Measurements from ENCODE around the gene PTCSC3. TPM values are rescaled to one million over a fixed set of nuclear protein-coding genes. Genes with fewer than 3 reads are reported as not detected.
A peak's percentile ranks its signal among the peaks of the same experiment; 100 is the strongest.

The PTCSC3 gene
- total RNA-seq (not detected), polyA plus RNA-seq (not detected)

GRCh38 chr14:36176524-36176923, at the start of gene PTCSC3:
PTCSC3 (minus strand) TSS chr14:36176722.
- H3K4me3 Mint-ChIP-seq: no peak within 1 kb of the TSS

GRCh38 chr14:36226164-36226563, 49.6 kb upstream of the PTCSC3 start:
- no peaks in the 10 kb centered on the region for H3K27me3 ChIP-seq (ENCODE audit: control insufficient read depth, insufficient read depth, low read length)
- Mint-ChIP-seq H3K9me3 (peaks cover 0 to 4% (median 0%) of the 10 kb centered on the region in 7 donors), H3K27me3 (no peaks in the 10 kb centered on the region), H3K4me3 (no peak overlapping the region), H3K27ac (no peak overlapping the region), H3K36me3 (no peaks in the 10 kb centered on the region), H3K4me1 (no peaks in the 10 kb centered on the region)
- no peak for ATAC-seq (ENCODE audit: low read depth in 2 of 2)
- no peaks in the 10 kb centered on the region for H3K36me3 ChIP-seq (ENCODE audit: control insufficient read depth, insufficient read depth, low read length)
- H3K9me3 ChIP-seq (ENCODE audit: control insufficient read depth in 2 of 2, low read length in 2 of 2): no peaks in the 10 kb centered on the region
- H3K4me3 ChIP-seq (ENCODE audit: low read depth, low read length): no peak overlapping the region
- no peak for DNase-seq
- no peaks in the 10 kb centered on the region for H3K4me1 ChIP-seq (ENCODE audit: control insufficient read depth, insufficient read depth, low read length, poor library complexity, severe bottlenecking)
- no peak overlapping the region for H3K27ac ChIP-seq (ENCODE audit: insufficient read depth, low read length, poor library complexity, severe bottlenecking)

More at GRCh38 chr14:36176524-36176923, at the start of gene PTCSC3:
- H3K36me3 Mint-ChIP-seq: no peaks in the 10 kb centered on the region
- Histone ChIP-seq H3K9me3 (ENCODE audit: control insufficient read depth in 2 of 2, low read length in 2 of 2) (no peaks in the 10 kb centered on the region), H3K4me1 (ENCODE audit: control insufficient read depth, insufficient read depth, low read length, poor library complexity, severe bottlenecking) (no peaks in the 10 kb centered on the region), H3K27me3 (ENCODE audit: control insufficient read depth, insufficient read depth, low read length) (no peaks in the 10 kb centered on the region), H3K4me3 (ENCODE audit: low read depth, low read length) (no peak within 1 kb of the TSS), H3K36me3 (ENCODE audit: control insufficient read depth, insufficient read depth, low read length) (no peaks in the 10 kb centered on the region), H3K27ac (ENCODE audit: insufficient read depth, low read length, poor library complexity, severe bottlenecking) (no peak within 1 kb of the TSS)
- no peaks in the 10 kb centered on the region for H3K9me3 Mint-ChIP-seq
- peaks cover 6% of the 10 kb centered on the region for H3K27me3 Mint-ChIP-seq
- H3K4me1 Mint-ChIP-seq: no peaks in the 10 kb centered on the region
- ATAC-seq (ENCODE audit: low read depth in 2 of 2): no peak
- DNase-seq: no peak
- peak within 1 kb of the TSS in 1 of 3 donors; percentile 5 for H3K27ac Mint-ChIP-seq

GRCh38 chr14:36224176-36224575, 47.7 kb upstream of the PTCSC3 start:
- H3K27ac Mint-ChIP-seq: no peak overlapping the region
- Histone ChIP-seq H3K27ac (ENCODE audit: insufficient read depth, low read length, poor library complexity, severe bottlenecking) (no peak overlapping the region), H3K36me3 (ENCODE audit: control insufficient read depth, insufficient read depth, low read length) (no peaks in the 10 kb centered on the region), H3K9me3 (ENCODE audit: control insufficient read depth in 2 of 2, low read length in 2 of 2) (no peaks in the 10 kb centered on the region), H3K27me3 (ENCODE audit: control insufficient read depth, insufficient read depth, low read length) (no peaks in the 10 kb centered on the region), H3K4me3 (ENCODE audit: low read depth, low read length) (no peak overlapping the region), H3K4me1 (ENCODE audit: control insufficient read depth, insufficient read depth, low read length, poor library complexity, severe bottlenecking) (no peaks in the 10 kb centered on the region)
- H3K36me3 Mint-ChIP-seq: no peaks in the 10 kb centered on the region
- no peak overlapping the region for H3K4me3 Mint-ChIP-seq
- no peak for ATAC-seq (ENCODE audit: low read depth in 2 of 2)
- H3K9me3 Mint-ChIP-seq: peaks cover 0 to 4% (median 0%) of the 10 kb centered on the region in 7 donors
- no peaks in the 10 kb centered on the region for H3K27me3 Mint-ChIP-seq
- H3K4me1 Mint-ChIP-seq: no peaks in the 10 kb centered on the region
- DNase-seq: no peak

- no peak overlapping the region for H3K27ac ChIP-seq (ENCODE audit: insufficient read depth, low read length, poor library complexity, severe bottlenecking)
- no peaks in the 10 kb centered on the region for H3K4me1 ChIP-seq (ENCODE audit: control insufficient read depth, insufficient read depth, low read length, poor library complexity, severe bottlenecking)
- no peaks in the 10 kb centered on the region for H3K27me3 ChIP-seq (ENCODE audit: control insufficient read depth, insufficient read depth, low read length)
- no peaks in the 10 kb centered on the region for H3K9me3 ChIP-seq (ENCODE audit: control insufficient read depth in 2 of 2, low read length in 2 of 2)
- ATAC-seq (ENCODE audit: low read depth in 2 of 2) (no peak), DNase-seq (no peak)
- no peak overlapping the region for H3K4me3 ChIP-seq (ENCODE audit: low read depth, low read length)
- Mint-ChIP-seq H3K36me3 (no peaks in the 10 kb centered on the region), H3K27ac (no peak overlapping the region), H3K4me1 (no peaks in the 10 kb centered on the region), H3K4me3 (no peak overlapping the region), H3K9me3 (peaks cover 0 to 3% (median 0%) of the 10 kb centered on the region in 7 donors), H3K27me3 (no peaks in the 10 kb centered on the region)
- no peaks in the 10 kb centered on the region for H3K36me3 ChIP-seq (ENCODE audit: control insufficient read depth, insufficient read depth, low read length)
Observed at GRCh38 chr14:36223558-36223957, 47.0 kb upstream of the PTCSC3 start.

GRCh38 chr14:36222952-36223468, 46.5 kb upstream of the PTCSC3 start:
- H3K27ac Mint-ChIP-seq: no peak overlapping the region
- no peaks in the 10 kb centered on the region for H3K9me3 Mint-ChIP-seq
- H3K27ac ChIP-seq (ENCODE audit: insufficient read depth, low read length, poor library complexity, severe bottlenecking): no peak overlapping the region
- no peak overlapping the region for H3K4me3 Mint-ChIP-seq
- no peak overlapping the region for H3K4me3 ChIP-seq (ENCODE audit: low read depth, low read length)
- no peaks in the 10 kb centered on the region for H3K4me1 Mint-ChIP-seq
- no peaks in the 10 kb centered on the region for H3K36me3 ChIP-seq (ENCODE audit: control insufficient read depth, insufficient read depth, low read length)
- H3K27me3 ChIP-seq (ENCODE audit: control insufficient read depth, insufficient read depth, low read length): no peaks in the 10 kb centered on the region
- no peak for ATAC-seq (ENCODE audit: low read depth in 2 of 2)
- no peaks in the 10 kb centered on the region for H3K9me3 ChIP-seq (ENCODE audit: control insufficient read depth in 2 of 2, low read length in 2 of 2)
- no peaks in the 10 kb centered on the region for H3K4me1 ChIP-seq (ENCODE audit: control insufficient read depth, insufficient read depth, low read length, poor library complexity, severe bottlenecking)
- H3K27me3 Mint-ChIP-seq: no peaks in the 10 kb centered on the region
- no peak for DNase-seq
- H3K36me3 Mint-ChIP-seq: no peaks in the 10 kb centered on the region

- DNase-seq: no peak
- no peaks in the 10 kb centered on the region for H3K36me3 ChIP-seq (ENCODE audit: control insufficient read depth, insufficient read depth, low read length)
- Mint-ChIP-seq H3K9me3 (no peaks in the 10 kb centered on the region), H3K36me3 (no peaks in the 10 kb centered on the region), H3K4me3 (no peak overlapping the region), H3K27ac (no peak overlapping the region), H3K27me3 (no peaks in the 10 kb centered on the region), H3K4me1 (no peaks in the 10 kb centered on the region)
- no peak overlapping the region for H3K4me3 ChIP-seq (ENCODE audit: low read depth, low read length)
- H3K27ac ChIP-seq (ENCODE audit: insufficient read depth, low read length, poor library complexity, severe bottlenecking): no peak overlapping the region
- H3K9me3 ChIP-seq (ENCODE audit: control insufficient read depth in 2 of 2, low read length in 2 of 2): no peaks in the 10 kb centered on the region
- peaks cover 2% of the 10 kb centered on the region for H3K27me3 ChIP-seq (ENCODE audit: control insufficient read depth, insufficient read depth, low read length)
- no peaks in the 10 kb centered on the region for H3K4me1 ChIP-seq (ENCODE audit: control insufficient read depth, insufficient read depth, low read length, poor library complexity, severe bottlenecking)
- ATAC-seq (ENCODE audit: low read depth in 2 of 2): no peak
Observed at GRCh38 chr14:36222337-36222736, 45.8 kb upstream of the PTCSC3 start.

- ATAC-seq (ENCODE audit: low read depth in 2 of 2) (no peak), DNase-seq (no peak)
- no peak overlapping the region for H3K4me3 Mint-ChIP-seq
- no peaks in the 10 kb centered on the region for H3K36me3 ChIP-seq (ENCODE audit: control insufficient read depth, insufficient read depth, low read length)
- peaks cover 2% of the 10 kb centered on the region for H3K27me3 ChIP-seq (ENCODE audit: control insufficient read depth, insufficient read depth, low read length)
- no peaks in the 10 kb centered on the region for H3K36me3 Mint-ChIP-seq
- no peak overlapping the region for H3K27ac ChIP-seq (ENCODE audit: insufficient read depth, low read length, poor library complexity, severe bottlenecking)
- H3K27me3 Mint-ChIP-seq: no peaks in the 10 kb centered on the region
- no peaks in the 10 kb centered on the region for H3K9me3 Mint-ChIP-seq
- H3K4me3 ChIP-seq (ENCODE audit: low read depth, low read length): no peak overlapping the region
- no peak overlapping the region for H3K27ac Mint-ChIP-seq
- no peaks in the 10 kb centered on the region for H3K4me1 Mint-ChIP-seq
- no peaks in the 10 kb centered on the region for H3K4me1 ChIP-seq (ENCODE audit: control insufficient read depth, insufficient read depth, low read length, poor library complexity, severe bottlenecking)
- H3K9me3 ChIP-seq (ENCODE audit: control insufficient read depth in 2 of 2, low read length in 2 of 2): no peaks in the 10 kb centered on the region
Observed at GRCh38 chr14:36221112-36221511, 44.6 kb upstream of the PTCSC3 start.

GRCh38 chr14:36217732-36218131, 41.2 kb upstream of the PTCSC3 start:
- no peak overlapping the region for H3K27ac ChIP-seq (ENCODE audit: insufficient read depth, low read length, poor library complexity, severe bottlenecking)
- no peak overlapping the region for H3K4me3 Mint-ChIP-seq
- no peak overlapping the region for H3K4me3 ChIP-seq (ENCODE audit: low read depth, low read length)
- H3K9me3 ChIP-seq (ENCODE audit: control insufficient read depth in 2 of 2, low read length in 2 of 2): no peaks in the 10 kb centered on the region
- H3K27me3 ChIP-seq (ENCODE audit: control insufficient read depth, insufficient read depth, low read length): peaks cover 2% of the 10 kb centered on the region
- H3K27me3 Mint-ChIP-seq: peaks cover 7% of the 10 kb centered on the region
- ATAC-seq (ENCODE audit: low read depth in 2 of 2) (no peak), DNase-seq (no peak)
- no peaks in the 10 kb centered on the region for H3K9me3 Mint-ChIP-seq
- H3K4me1 ChIP-seq (ENCODE audit: control insufficient read depth, insufficient read depth, low read length, poor library complexity, severe bottlenecking): no peaks in the 10 kb centered on the region
- H3K36me3 ChIP-seq (ENCODE audit: control insufficient read depth, insufficient read depth, low read length): no peaks in the 10 kb centered on the region
- no peaks in the 10 kb centered on the region for H3K4me1 Mint-ChIP-seq
- H3K36me3 Mint-ChIP-seq: no peaks in the 10 kb centered on the region
- no peak overlapping the region for H3K27ac Mint-ChIP-seq

All from CD4-positive, CD25-positive, alpha-beta regulatory T cell (primary cell).